ENCODE measurements around the gene MUC15. TPM values are rescaled to one million over a fixed set of nuclear protein-coding genes. Genes with fewer than 3 reads are reported as not detected.

MUC15 gene
- total RNA-seq, 6 experiments from 2014 or later: not detected

DNA sequence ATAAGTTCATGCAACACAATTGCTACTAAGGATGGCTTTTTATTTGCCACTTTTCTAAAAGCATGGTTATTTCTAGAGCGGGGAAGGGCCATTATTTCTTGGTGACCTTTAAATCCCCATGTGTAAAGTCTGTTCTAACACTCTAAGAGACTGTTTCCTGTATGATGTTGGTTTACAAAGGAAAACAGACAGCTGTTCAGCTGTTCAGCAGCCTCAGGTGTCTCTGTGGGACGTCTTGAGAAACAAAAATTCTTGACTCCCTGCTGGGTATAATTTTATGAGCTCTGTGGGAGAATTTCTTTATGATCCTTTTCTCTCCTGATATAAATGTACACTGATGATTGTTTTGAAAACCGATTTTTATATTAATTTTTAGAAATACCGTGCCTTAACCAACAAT lies 13.9 kb downstream of the MUC15 start:
- Mint-ChIP-seq H3K4me1 (ENCODE audit: low read depth) (no peaks in the 10 kb centered on the region), H3K4me3 (no peak overlapping the region), H3K27me3 (ENCODE audit: insufficient read depth) (no peaks in the 10 kb centered on the region), H3K9me3 (no peaks in the 10 kb centered on the region), H3K27ac (no peak overlapping the region), H3K36me3 (ENCODE audit: low read depth) (no peaks in the 10 kb centered on the region)
- TF ChIP-seq, protein P1, sequence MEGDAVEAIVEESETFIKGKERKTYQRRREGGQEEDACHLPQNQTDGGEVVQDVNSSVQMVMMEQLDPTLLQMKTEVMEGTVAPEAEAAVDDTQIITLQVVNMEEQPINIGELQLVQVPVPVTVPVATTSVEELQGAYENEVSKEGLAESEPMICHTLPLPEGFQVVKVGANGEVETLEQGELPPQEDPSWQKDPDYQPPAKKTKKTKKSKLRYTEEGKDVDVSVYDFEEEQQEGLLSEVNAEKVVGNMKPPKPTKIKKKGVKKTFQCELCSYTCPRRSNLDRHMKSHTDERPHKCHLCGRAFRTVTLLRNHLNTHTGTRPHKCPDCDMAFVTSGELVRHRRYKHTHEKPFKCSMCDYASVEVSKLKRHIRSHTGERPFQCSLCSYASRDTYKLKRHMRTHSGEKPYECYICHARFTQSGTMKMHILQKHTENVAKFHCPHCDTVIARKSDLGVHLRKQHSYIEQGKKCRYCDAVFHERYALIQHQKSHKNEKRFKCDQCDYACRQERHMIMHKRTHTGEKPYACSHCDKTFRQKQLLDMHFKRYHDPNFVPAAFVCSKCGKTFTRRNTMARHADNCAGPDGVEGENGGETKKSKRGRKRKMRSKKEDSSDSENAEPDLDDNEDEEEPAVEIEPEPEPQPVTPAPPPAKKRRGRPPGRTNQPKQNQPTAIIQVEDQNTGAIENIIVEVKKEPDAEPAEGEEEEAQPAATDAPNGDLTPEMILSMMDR (IDR thresholded peaks at IDR 0.05): no peak
- no peak for DNase-seq

DNA sequence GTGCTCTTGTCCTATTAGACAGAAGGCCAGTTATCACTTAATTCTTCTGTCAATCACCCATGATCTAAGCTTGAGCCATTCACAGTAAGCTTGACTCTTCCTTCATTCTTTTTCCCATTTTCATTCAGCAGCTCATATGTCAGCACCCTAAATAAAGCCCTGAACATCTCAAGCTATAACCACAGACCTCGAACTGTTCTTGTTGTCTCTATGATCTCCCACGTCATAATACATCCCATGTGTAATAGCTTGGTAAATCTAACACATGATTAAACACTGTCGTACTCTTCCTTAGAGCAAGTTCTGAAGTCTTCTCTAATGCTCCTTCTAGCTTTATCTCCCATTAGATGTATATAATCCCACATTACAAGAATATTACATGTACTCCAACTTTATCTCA lies 14.4 kb downstream of the MUC15 start:
- H3K27me3 Mint-ChIP-seq (ENCODE audit: insufficient read depth): no peaks in the 10 kb centered on the region

DNA sequence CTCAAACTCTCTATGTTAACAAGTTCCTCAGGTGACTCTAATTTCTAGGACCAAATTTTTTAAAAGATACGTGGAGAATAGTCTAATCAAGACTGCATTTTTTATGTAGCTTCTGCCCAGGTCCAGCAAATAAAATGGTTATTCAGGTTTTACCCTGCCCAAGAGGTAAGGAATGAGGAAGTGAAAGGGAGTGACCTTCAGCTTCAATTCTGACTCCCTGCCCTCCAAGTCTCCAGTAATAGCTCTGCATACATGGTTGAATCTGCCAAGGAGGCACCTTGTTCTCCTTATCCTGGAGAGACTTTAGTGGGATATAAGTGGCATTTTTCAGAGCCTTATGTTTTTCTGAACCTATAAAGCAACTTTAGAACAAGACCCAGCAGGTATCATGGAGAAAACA lies 15.5 kb downstream of the MUC15 start:
- H3K27ac Mint-ChIP-seq: no peak overlapping the region
- no peaks in the 10 kb centered on the region for H3K9me3 Mint-ChIP-seq
- DNase-seq: no peak
- TF ChIP-seq, protein P1 (IDR thresholded peaks at IDR 0.05): no peak
- no peaks in the 10 kb centered on the region for H3K4me1 Mint-ChIP-seq (ENCODE audit: low read depth)
- H3K36me3 Mint-ChIP-seq (ENCODE audit: low read depth): no peaks in the 10 kb centered on the region
- no peaks in the 10 kb centered on the region for H3K27me3 Mint-ChIP-seq (ENCODE audit: insufficient read depth)
- H3K4me3 Mint-ChIP-seq: no peak overlapping the region

More for the DNA sequence above, 14.4 kb downstream of the MUC15 start:
- no peaks in the 10 kb centered on the region for H3K4me1 Mint-ChIP-seq (ENCODE audit: low read depth)
- H3K27ac Mint-ChIP-seq: no peak overlapping the region
- TF ChIP-seq, protein P1 (IDR thresholded peaks at IDR 0.05): no peak
- H3K4me3 Mint-ChIP-seq: no peak overlapping the region
- H3K36me3 Mint-ChIP-seq (ENCODE audit: low read depth): no peaks in the 10 kb centered on the region
- H3K9me3 Mint-ChIP-seq: no peaks in the 10 kb centered on the region
- DNase-seq: no peak

DNA sequence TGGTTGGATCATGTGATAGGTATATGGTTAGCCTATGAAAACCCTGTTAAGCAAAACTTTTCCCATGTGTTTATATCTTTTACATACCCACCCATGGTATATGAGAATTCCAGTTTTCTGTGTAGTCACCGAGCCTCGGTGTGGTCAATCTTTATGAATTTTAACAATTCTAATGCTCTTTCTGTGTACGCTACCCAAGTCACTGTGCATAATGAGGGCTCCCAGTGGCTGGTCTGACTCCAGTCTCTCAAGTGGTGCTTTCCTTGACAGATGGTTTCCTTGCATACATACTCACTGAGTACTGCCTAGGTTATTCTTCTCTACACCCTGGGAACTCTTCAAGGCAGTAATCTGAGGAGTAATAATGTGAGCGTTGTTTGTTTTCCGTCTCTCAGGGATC lies 17.6 kb downstream of the MUC15 start:
- no peaks in the 10 kb centered on the region for H3K9me3 Mint-ChIP-seq
- H3K27me3 Mint-ChIP-seq (ENCODE audit: insufficient read depth): no peaks in the 10 kb centered on the region
- no peaks in the 10 kb centered on the region for H3K4me1 Mint-ChIP-seq (ENCODE audit: low read depth)
- no peak for DNase-seq
- TF ChIP-seq, protein P1 (IDR thresholded peaks at IDR 0.05): no peak
- H3K27ac Mint-ChIP-seq: no peak overlapping the region
- H3K36me3 Mint-ChIP-seq (ENCODE audit: low read depth): no peaks in the 10 kb centered on the region
- no peak overlapping the region for H3K4me3 Mint-ChIP-seq

DNA sequence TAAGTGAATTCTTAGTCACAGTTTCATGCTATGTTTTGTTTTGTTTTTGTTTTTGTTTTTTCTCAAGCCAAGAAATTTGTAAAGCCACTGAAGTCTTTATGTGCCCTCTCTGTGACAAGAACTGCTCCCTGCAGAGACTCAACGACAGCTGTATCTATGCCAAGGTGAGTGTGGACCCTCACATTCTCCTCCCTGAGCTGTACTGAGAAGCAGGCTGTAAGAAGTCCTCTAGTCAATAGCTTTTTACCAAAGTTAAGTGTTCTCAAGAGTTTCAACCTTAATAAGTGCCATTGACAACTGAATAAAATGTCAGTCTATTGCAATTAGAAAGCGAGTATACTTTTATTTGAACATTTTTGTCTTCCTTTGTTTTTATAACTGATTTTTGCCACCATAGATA lies 18.9 kb downstream of the MUC15 start:
- Mint-ChIP-seq H3K4me1 (ENCODE audit: low read depth) (no peaks in the 10 kb centered on the region), H3K27ac (no peak overlapping the region), H3K9me3 (no peaks in the 10 kb centered on the region), H3K4me3 (no peak overlapping the region), H3K27me3 (ENCODE audit: insufficient read depth) (no peaks in the 10 kb centered on the region), H3K36me3 (ENCODE audit: low read depth) (no peaks in the 10 kb centered on the region)
- TF ChIP-seq, protein P1 (IDR thresholded peaks at IDR 0.05): no peak
- no peak for DNase-seq

DNA sequence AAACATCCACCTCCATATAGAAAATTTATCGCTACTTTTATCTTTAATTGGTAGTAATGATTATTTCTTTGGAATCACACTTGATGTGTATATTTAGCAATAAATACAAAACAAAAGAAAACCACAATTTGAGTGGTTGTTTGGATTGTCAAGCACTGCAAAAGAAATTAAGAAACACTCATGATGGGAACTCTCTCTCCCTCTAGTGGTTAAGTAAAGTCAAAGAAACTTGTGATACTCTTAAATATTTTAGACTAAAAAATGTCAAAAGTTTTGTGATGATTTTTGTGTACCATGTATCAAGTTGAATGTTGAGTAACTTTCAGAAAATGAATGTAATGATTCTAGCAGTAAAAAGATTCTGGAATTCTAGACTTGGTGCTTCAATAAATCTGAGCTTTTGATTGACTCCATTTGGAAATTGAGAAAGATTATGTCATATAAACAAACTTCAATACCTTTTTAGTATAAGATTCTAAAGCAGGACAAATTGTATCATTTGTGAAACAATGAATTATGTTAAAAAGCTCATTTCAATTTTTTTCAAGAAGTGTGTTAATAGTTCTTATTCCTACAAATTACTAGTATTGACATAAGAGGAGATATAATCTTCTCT lies 20.8 kb downstream of the MUC15 start:
- TF ChIP-seq, protein P1 (IDR thresholded peaks at IDR 0.05): peak; percentile 76
- Mint-ChIP-seq H3K4me1 (ENCODE audit: low read depth) (no peaks in the 10 kb centered on the region), H3K27ac (no peak overlapping the region), H3K36me3 (ENCODE audit: low read depth) (no peaks in the 10 kb centered on the region), H3K27me3 (ENCODE audit: insufficient read depth) (no peaks in the 10 kb centered on the region), H3K9me3 (no peaks in the 10 kb centered on the region), H3K4me3 (no peak overlapping the region)
- DNase-seq: no peak
